ENCODE measurements around the gene CDH22.

- TF ChIP-seq POLR2AphosphoS5 (IDR thresholded peaks at IDR 0.05; ENCODE audit: low read depth, low read length) (no peak), REST (IDR thresholded peaks at IDR 0.05; ENCODE audit: insufficient read depth in 1 of 2, low read depth in 2 of 2, low read length in 2 of 2) (no peak), TAF1 (IDR thresholded peaks at IDR 0.05; ENCODE audit: borderline replicate concordance, insufficient read depth, low read length) (no peak), FOXP2 (optimal IDR thresholded peaks at IDR 0.05; ENCODE audit: borderline replicate concordance, extremely low read depth, extremely low read length, insufficient read depth) (no peak)
These were observed 43.7 kb downstream of the CDH22 start for GRCh38 chr20:46264391-46265266.
